Activated CD8-positive, alpha-beta T cell treated with anti-CD3 and anti-CD28 coated beads, Interleukin-2, amount 10 ng/mL, durations not matched to agents 7 days and 5 days (primary cell): Measurements from ENCODE around the gene CTIF. TPM values are rescaled to one million over a fixed set of nuclear protein-coding genes. Genes with fewer than 3 reads are reported as not detected.

Experiments
- ATAC-seq: fragments of 150-1000 bp; cut with Tn5 transposase; one replicate; pipeline ENCODE4 v1.10.0; 2021; ENCODE audit warnings: moderate library complexity
- CTCF ChIA-PET: fragments of 350-600 bp; sonication (Branson Sonifier 250); formaldehyde crosslinking; loops from one replicate; lab custom pipeline; 2021; ENCODE audit warnings: antibody characterized with exemption; lab: Charles Lee
- POLR2A ChIA-PET: fragments of 350-600 bp; sonication (Branson Sonifier 250); formaldehyde crosslinking; loops from one replicate; lab custom pipeline; 2021; ENCODE audit warnings: antibody characterized with exemption; lab: Charles Lee
- DNase-seq: peaks from one replicate; pipeline ENCODE4 v3.0.0-alpha.2; 2020
- H3K27ac Mint-ChIP-seq: one replicate; pipeline ENCODE4 v1.8.0; 2021; ENCODE audit warnings: mild to moderate bottlenecking, mixed read lengths
- H3K27me3 Mint-ChIP-seq: one replicate; pipeline ENCODE4 v1.8.0; 2021; ENCODE audit warnings: low read depth, mixed read lengths
- H3K36me3 Mint-ChIP-seq: one replicate; pipeline ENCODE4 v1.8.0; 2021; ENCODE audit warnings: low read depth, mixed read lengths
- H3K4me1 Mint-ChIP-seq: one replicate; pipeline ENCODE4 v1.8.0; 2021; ENCODE audit warnings: low read depth, mixed read lengths
- H3K4me3 Mint-ChIP-seq: one replicate; pipeline ENCODE4 v1.8.0; 2021; ENCODE audit warnings: mild to moderate bottlenecking, mixed read lengths
- H3K9me3 Mint-ChIP-seq: one replicate; pipeline ENCODE4 v1.8.0; 2022; ENCODE audit warnings: mixed read lengths; ENCODE audit not compliant: insufficient read depth
- total RNA-seq, 2 experiments: library from RNA; stranded (reverse); gene quantifications; one replicate each; pipeline ENCODE4 v1.2.3, GENCODE V29; 2021

The CTIF gene
- total RNA-seq, 2 experiments from 2014 or later: 1.3 to 2.1 TPM

- Mint-ChIP-seq H3K27ac (no peak overlapping the region), H3K36me3 (peaks cover 21% of the 10 kb centered on the region), H3K9me3 (no peaks in the 10 kb centered on the region), H3K27me3 (no peaks in the 10 kb centered on the region), H3K4me3 (no peak overlapping the region), H3K4me1 (peaks cover 44% of the 10 kb centered on the region)
- ChIA-PET CTCF (interaction anchor here (1.0 kb wide), 1 partner anchor 51 kb away, joined by 4 read pairs; no protein-coding TSS in a partner anchor), POLR2A (no interaction called here)
- peak; percentile 18 for DNase-seq
- ATAC-seq: no peak
These were observed 290.0 kb downstream of the CTIF start for GRCh38 chr18:48828691-48829442.

GRCh38 chr18:48829443-48830149 is 290.8 kb downstream of the CTIF start:
- CTCF ChIA-PET: no interaction called here
- H3K4me3 Mint-ChIP-seq: no peak overlapping the region
- DNase-seq: peak; percentile 18
- no peak overlapping the region for H3K27ac Mint-ChIP-seq
- H3K36me3 Mint-ChIP-seq: peaks cover 15% of the 10 kb centered on the region
- H3K9me3 Mint-ChIP-seq: no peaks in the 10 kb centered on the region
- H3K27me3 Mint-ChIP-seq: no peaks in the 10 kb centered on the region
- peaks cover 51% of the 10 kb centered on the region for H3K4me1 Mint-ChIP-seq
- POLR2A ChIA-PET: no interaction called here
- no peak for ATAC-seq

GRCh38 chr18:48831113-48831759 is 292.4 kb downstream of the CTIF start:
- peaks cover 68% of the 10 kb centered on the region for H3K4me1 Mint-ChIP-seq
- peak overlapping the region; percentile 41 for H3K27ac Mint-ChIP-seq
- ATAC-seq (no peak), DNase-seq (peak; percentile 14)
- no peaks in the 10 kb centered on the region for H3K9me3 Mint-ChIP-seq
- peaks cover 9% of the 10 kb centered on the region for H3K36me3 Mint-ChIP-seq
- CTCF ChIA-PET: interaction anchor here (1.3 kb wide), 1 partner anchor 82 kb away, joined by 3 read pairs; no protein-coding TSS in a partner anchor
- POLR2A ChIA-PET: interaction anchor here (0.7 kb wide), 1 partner anchor 37 kb away, joined by 3 read pairs; no protein-coding TSS in a partner anchor
- H3K4me3 Mint-ChIP-seq: no peak overlapping the region
- no peaks in the 10 kb centered on the region for H3K27me3 Mint-ChIP-seq

DNA sequence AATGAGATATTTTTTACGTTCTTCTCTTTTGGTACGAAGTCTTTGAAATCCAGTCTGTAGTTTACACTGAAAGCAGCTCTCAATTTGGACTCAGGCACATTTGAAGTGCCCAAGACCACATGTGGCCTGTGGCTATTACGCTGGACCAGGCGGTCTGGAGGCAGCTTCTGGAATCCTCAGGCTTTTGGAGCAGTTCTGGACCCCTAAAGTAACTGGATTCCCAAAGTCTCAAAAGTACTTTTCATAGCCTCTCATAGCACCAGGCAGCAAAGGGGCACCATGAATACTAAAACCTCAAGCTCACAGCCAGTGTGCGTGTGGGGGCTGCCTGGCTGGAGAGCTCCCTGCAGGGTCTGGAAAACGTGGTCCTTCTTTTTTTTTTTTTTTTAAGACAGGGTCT is 293.0 kb downstream of the CTIF start:
- Mint-ChIP-seq H3K9me3 (no peaks in the 10 kb centered on the region), H3K4me1 (peaks cover 73% of the 10 kb centered on the region), H3K27me3 (no peaks in the 10 kb centered on the region), H3K4me3 (no peak overlapping the region), H3K36me3 (peaks cover 9% of the 10 kb centered on the region), H3K27ac (peak overlapping the region; percentile 91)
- DNase-seq (peak; percentile 19), ATAC-seq (no peak)
- ChIA-PET POLR2A (interaction anchor here (1.0 kb wide), 1 partner anchor 9 kb away, joined by 3 read pairs; no protein-coding TSS in a partner anchor), CTCF (interaction anchor here (1.3 to 1.4 kb wide), 2 partner anchors 10 to 81 kb away, joined by 3 read pairs; no protein-coding TSS in a partner anchor)

GRCh38 chr18:48832938-48833700 is 294.3 kb downstream of the CTIF start:
- H3K4me1 Mint-ChIP-seq: peaks cover 84% of the 10 kb centered on the region
- H3K27me3 Mint-ChIP-seq: no peaks in the 10 kb centered on the region
- CTCF ChIA-PET: interaction anchor here (1.4 kb wide), 1 partner anchor 9 kb away, joined by 3 read pairs; no protein-coding TSS in a partner anchor
- peak overlapping the region; percentile 91 for H3K27ac Mint-ChIP-seq
- H3K9me3 Mint-ChIP-seq: no peaks in the 10 kb centered on the region
- POLR2A ChIA-PET: interaction anchor here (0.7 to 2.0 kb wide), 4 partner anchors 8 to 36 kb away, joined by 3 to 7 read pairs (median 4); no protein-coding TSS in a partner anchor
- H3K4me3 Mint-ChIP-seq: peak overlapping the region; percentile 74
- DNase-seq: no peak
- H3K36me3 Mint-ChIP-seq: peaks cover 8% of the 10 kb centered on the region
- ATAC-seq: no peak

DNA sequence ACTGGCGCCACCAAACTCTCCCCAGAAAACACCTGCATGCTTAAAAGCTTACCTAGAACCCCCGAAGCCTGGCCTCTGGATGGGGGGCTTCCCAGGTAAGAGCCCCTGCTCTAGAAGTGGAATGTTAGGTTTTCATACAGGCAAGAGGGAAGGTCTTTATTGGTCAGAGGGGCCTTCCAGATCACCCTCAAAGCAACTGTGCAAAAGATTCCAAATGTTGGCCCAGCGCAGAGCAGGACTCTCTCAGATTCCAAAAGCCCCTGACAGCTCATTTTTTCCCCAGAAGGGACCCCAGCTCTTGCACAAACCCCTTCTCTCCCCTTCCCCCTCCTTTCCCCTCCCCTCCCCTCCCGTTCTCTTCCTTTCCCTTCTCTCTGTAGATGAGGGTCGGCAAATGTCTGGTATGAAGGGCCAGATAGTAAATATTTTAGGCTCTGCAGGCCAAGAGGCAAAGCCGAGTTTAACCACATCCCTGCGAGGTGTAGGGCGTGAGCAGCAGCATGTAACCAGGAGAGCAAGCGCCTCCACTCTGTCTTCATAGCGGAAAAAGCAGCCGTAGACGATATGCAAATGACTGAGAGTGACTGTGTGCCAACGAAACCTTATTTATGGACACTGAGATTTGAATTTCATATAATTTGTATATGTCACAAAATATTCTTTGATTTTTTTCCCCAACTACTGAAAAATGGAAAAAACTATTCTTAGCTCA is 295.0 kb downstream of the CTIF start:
- POLR2A ChIA-PET: interaction anchor here (1.1 to 2.0 kb wide), 6 partner anchors 10 to 43 kb away, joined by 4 to 10 read pairs (median 5); no protein-coding TSS in a partner anchor
- peak overlapping the region; percentile 74 for H3K4me3 Mint-ChIP-seq
- H3K36me3 Mint-ChIP-seq: peaks cover 8% of the 10 kb centered on the region
- CTCF ChIA-PET: interaction anchor here (1.8 kb wide), 1 partner anchor 56 kb away, joined by 5 read pairs; no protein-coding TSS in a partner anchor
- ATAC-seq (peak; percentile 78), DNase-seq (peak; percentile 85)
- H3K27me3 Mint-ChIP-seq: no peaks in the 10 kb centered on the region
- H3K27ac Mint-ChIP-seq: peak overlapping the region; percentile 91
- H3K4me1 Mint-ChIP-seq: peaks cover 87% of the 10 kb centered on the region
- no peaks in the 10 kb centered on the region for H3K9me3 Mint-ChIP-seq

GRCh38 chr18:48834413-48835031 is 295.7 kb downstream of the CTIF start:
- ATAC-seq (peak; percentile 88), DNase-seq (peak; percentile 85)
- H3K9me3 Mint-ChIP-seq: no peaks in the 10 kb centered on the region
- CTCF ChIA-PET: interaction anchor here (1.4 to 1.8 kb wide), 3 partner anchors 27 to 57 kb away, joined by 3 to 5 read pairs (median 3); no protein-coding TSS in a partner anchor
- peaks cover 94% of the 10 kb centered on the region for H3K4me1 Mint-ChIP-seq
- H3K27me3 Mint-ChIP-seq: no peaks in the 10 kb centered on the region
- H3K4me3 Mint-ChIP-seq: peak overlapping the region; percentile 74
- POLR2A ChIA-PET: interaction anchor here (0.8 to 2.0 kb wide), 6 partner anchors 9 to 43 kb away, joined by 3 to 10 read pairs (median 5); no protein-coding TSS in a partner anchor
- peaks cover 8% of the 10 kb centered on the region for H3K36me3 Mint-ChIP-seq
- peak overlapping the region; percentile 91 for H3K27ac Mint-ChIP-seq

DNA sequence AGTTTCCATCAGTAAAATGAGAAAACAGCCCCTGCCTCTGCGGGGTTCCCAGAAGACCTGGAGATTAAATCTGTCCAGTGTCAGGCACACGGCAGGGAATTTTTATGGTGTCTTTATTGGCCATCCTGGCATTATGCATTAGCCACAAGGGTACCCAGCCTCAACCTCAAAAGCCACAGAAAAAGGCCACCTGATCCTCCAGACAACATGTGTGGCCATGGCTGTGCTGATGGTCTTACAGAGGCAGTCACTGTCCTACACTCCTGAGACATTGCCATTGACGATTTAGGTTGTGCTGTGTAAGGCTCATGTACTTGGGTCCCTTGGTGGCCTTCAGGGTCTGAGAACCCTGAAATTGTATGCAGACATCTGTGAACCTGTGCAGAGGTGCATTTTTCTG is 296.3 kb downstream of the CTIF start:
- Mint-ChIP-seq H3K27me3 (no peaks in the 10 kb centered on the region), H3K27ac (peak overlapping the region; percentile 91), H3K9me3 (no peaks in the 10 kb centered on the region), H3K4me3 (peak overlapping the region; percentile 74), H3K36me3 (peaks cover 8% of the 10 kb centered on the region), H3K4me1 (peaks cover 94% of the 10 kb centered on the region)
- CTCF ChIA-PET: interaction anchor here (1.4 to 1.8 kb wide), 3 partner anchors 28 to 57 kb away, joined by 3 to 5 read pairs (median 3); no protein-coding TSS in a partner anchor
- peak; percentile 35 for DNase-seq
- ATAC-seq: peak; percentile 23
- POLR2A ChIA-PET: interaction anchor here (0.8 to 2.0 kb wide), 8 partner anchors 8 to 105 kb away, joined by 3 to 10 read pairs (median 4); no protein-coding TSS in a partner anchor

GRCh38 chr18:48835745-48836170 is 296.9 kb downstream of the CTIF start:
- H3K27ac Mint-ChIP-seq: peak overlapping the region; percentile 91
- ChIA-PET CTCF (interaction anchor here (0.5 to 1.5 kb wide), 3 partner anchors 29 to 38 kb away, joined by 3 read pairs; no protein-coding TSS in a partner anchor), POLR2A (interaction anchor here (0.9 to 1.0 kb wide), 2 partner anchors 93 to 105 kb away, joined by 3 to 4 read pairs; no protein-coding TSS in a partner anchor)
- H3K9me3 Mint-ChIP-seq: no peaks in the 10 kb centered on the region
- H3K36me3 Mint-ChIP-seq: peaks cover 8% of the 10 kb centered on the region
- H3K4me1 Mint-ChIP-seq: peaks cover 91% of the 10 kb centered on the region
- no peak overlapping the region for H3K4me3 Mint-ChIP-seq
- ATAC-seq: no peak
- no peaks in the 10 kb centered on the region for H3K27me3 Mint-ChIP-seq
- DNase-seq: no peak
